ENCODE results near the gene LGALS7.
"Not testable (repeated sequence)": the region's sequence is repeated elsewhere in the genome, so short reads cannot be mapped to it uniquely, and the experiment has no call there.

LGALS7 gene

DNA sequence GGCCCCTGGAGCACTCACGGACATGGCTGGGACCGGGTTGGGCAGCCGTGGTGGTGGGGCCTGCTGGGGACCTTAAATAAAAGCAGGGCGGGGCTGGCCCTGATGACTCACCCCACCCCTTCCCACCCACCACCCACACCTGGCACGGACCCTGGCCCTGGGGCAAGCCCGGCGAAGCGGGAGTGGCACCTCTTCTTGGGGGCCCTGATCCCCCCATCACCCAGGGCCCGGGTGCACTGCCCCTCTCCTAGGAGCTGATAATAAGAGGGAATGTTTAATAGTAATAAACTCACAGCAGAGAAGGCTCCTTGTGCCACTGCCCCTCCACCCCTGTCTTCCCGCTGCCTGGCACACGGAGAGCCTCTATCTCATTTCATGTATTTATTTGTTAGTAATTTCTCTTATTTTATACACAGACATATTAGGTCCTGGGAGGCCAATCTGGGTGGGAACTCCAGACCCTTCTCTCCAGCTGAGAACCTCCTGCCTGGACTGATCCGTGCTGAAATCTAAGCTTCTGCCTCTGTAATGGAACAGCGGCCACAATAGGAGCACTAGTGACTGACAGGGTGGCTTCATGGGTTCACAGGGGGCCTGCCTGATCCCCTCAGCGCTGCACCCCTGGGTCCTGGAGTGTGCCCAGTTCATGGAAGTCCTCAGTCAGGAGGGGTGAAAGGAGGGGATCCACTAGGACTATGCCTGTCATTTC is at the start of gene LGALS7:
TSS of gene LGALS7 (minus strand) at position 49 of the 709 bp plus-strand sequence. CDS start at position 24, 25 bp downstream.
- DNase-seq (ENCODE audit: low spot score), result no peak

DNA sequence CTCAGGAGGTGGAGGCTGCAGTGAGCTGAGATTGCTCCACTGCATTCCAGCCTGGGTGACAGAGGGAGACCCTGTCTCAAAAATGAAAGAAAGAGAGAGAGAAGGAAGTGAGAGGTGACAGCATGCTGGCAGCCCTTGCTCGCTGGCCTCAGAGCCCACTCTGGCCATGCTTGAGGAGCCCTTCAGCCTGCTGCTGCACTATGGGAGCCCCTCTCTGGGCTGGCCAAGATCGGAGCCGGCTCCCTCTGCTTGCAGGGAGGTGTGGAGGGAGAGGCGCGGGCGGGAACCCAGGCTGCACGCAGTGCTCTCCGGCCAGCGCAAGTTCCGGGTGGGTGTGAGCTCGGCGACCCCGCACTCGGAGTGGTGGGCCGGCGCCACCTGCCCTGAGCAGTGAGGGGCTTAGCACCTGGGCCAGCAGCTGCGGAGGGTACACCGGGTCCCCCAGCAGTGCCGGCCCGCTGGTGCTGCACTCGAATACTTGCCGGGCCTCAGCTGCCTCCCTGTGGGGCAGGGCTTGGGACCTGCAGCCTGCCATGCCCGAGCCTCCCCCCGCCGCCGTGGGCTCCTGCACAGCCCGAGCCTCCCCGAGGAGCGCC is 48.0 kb upstream of the LGALS7 start:
- DNase-seq (ENCODE audit: low spot score), result not testable (repeated sequence)

DNA sequence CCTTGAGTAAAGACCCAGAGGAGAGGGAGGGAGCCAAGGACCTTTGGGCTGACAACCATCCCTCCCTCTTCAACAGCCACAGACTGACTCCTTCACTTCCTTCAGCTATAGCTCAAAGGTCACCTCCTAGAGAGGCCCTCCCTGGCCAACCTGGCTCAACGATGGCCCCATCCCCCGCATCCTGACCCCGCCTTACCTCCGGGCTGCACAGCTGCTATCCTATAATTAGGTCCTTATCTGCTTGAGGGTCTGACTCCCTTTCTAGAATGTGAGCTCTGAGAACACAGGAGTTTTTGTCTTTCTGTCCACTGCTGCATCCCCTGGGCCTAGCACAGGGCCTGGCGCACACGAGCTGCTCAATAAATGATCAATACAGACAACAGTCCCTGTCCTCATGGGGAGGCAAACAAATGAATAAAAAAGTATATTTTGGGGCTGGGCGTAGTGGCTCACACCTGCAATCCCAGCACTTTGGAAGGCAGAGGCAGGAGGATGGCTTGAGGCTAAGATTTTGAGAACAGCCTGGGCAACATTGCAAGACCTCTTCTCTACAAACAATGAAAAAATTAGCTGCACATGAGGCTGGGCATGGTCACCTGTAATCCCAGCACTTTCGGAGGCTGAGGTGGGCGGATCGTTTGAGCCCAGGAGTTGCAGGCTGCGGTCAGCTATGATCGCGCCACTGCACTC is 46.1 kb upstream of the LGALS7 start:
- DNase-seq (ENCODE audit: low spot score), result no peak

DNA sequence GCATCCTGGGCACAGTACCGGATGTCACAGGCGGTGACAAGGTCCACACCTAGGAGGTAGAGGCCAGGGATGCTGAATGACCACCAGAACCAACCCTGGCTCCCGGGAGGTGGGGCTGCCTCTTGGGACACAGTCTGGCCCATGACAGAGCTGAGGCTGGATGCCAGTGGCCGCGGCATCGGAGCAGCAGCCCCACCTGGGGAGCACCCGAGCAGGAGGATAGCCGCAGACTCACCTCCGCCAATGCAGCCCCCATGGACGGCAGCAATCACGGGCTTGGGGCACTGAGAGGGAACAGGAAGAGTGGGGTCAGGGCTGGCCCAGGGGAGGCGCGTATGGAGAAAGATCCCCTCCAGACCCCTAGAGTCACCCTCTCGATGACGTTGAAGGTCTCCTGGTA is 43.8 kb upstream of the LGALS7 start:
- DNase-seq (ENCODE audit: low spot score), result no peak

DNA sequence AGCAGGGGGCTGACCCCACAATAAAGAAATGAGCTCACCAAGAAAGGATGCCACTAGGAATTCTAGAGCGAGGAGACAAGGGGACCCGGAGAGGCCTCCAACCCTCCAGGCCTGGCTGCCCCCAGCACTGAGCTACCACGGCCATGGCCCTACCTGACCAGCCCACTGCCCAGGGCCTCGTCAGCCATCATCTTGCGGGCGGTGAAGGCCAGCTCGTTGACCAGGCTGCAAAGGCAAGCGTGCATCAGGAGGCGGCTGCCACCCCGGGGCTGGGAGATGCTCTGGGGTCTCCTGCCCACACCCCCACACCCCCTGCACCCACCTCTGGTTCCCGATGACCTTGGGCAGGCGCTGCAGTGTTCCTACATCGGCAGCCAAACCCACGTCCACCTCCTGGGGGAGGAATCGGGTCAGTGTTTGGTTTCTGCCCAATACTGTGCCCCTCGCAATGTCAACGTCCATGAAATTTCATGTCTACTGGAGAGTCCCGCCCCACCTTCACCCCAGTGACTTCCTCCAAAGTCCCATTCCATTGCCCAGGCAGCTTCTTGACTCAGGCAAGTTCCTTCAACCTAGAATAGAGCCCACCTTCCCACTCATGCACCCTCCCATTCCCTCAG is 42.9 kb upstream of the LGALS7 start:
- no peak for DNase-seq (ENCODE audit: low spot score)

DNA sequence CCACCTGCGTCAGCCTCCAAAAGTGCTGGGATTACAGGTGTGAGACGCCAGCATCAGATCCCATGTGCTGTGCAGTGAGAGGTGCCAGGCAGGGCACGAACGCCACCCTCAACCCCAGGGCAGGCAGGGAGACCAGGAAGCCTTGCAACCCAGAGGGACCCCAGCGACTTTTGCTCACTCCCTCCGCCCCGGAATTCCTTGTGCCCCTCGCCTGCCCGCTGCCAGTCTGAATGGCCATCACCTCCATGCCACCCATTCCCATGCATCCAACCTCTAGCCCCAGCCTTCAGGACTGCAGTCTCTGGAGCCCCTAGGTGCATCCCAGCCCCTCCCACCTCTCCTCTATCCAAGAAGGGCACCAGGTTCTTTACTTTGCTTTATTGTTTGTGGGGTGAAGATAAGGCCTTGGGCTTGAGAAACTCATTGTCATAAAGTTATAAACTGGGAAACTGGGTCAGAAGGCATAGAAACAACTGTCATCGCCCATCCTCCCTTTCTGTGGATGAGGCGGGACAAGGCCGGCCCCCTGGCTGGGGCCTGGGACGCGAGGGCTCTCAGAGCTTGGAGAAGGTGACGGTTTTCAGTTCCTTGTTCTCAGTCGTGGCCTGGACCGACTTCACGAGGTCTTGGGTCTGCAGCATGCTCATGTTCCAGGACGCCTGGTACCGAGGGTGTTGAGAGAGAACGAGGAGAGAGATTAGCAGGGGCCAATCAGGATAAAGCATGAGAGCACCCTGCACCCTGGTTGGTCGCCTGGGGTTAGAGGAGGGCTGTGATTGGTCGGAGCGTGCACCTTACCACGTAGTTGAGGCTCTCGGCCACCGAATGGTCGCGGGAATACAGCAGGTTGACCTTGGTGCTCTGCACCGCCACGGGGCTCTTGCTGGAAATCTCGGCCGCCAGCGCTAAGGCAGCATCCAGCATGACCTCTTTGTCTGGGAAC is 42.0 kb upstream of the LGALS7 start:
- DNase-seq (ENCODE audit: low spot score), result no peak

DNA sequence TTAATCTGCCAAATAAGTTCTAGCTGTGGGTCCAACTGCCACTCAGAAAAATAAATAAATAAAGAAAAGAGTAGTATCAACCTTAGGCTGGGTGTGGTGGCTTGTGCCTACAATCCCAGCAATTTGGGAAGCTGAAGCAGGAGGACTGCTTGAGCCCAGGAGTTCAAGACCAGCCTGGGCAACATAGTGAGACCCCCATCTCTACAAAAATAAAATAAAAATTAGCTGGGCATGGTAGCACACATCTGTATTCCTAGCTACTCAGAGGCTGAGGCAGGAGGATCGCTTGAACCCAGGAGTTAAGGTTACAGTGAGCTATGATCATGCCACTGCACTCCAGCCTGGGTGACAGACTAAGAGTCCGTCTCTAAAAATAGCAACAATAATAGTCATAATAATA is 40.6 kb upstream of the LGALS7 start:
- not testable (repeated sequence) for DNase-seq (ENCODE audit: low spot score)

DNA sequence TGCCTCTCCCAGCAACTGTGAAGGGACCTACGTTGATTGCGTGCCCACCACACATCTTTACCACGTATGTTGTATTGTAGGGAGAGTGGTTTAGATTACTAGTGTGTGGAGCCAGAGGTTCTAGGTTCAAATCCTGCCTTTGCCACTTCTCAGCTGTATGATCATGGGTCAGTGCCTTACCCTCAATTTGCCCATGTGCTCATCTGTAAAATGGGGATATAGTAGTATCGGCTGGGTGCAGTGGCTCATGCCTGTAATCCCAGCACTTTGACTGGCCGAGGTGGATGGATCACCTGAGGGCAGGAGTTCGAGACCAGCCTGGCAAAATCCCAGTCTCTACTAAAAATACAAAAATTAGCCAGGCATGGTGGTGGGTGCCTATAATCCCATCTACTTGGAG is 40.0 kb upstream of the LGALS7 start:
- no peak for DNase-seq (ENCODE audit: low spot score)

DNA sequence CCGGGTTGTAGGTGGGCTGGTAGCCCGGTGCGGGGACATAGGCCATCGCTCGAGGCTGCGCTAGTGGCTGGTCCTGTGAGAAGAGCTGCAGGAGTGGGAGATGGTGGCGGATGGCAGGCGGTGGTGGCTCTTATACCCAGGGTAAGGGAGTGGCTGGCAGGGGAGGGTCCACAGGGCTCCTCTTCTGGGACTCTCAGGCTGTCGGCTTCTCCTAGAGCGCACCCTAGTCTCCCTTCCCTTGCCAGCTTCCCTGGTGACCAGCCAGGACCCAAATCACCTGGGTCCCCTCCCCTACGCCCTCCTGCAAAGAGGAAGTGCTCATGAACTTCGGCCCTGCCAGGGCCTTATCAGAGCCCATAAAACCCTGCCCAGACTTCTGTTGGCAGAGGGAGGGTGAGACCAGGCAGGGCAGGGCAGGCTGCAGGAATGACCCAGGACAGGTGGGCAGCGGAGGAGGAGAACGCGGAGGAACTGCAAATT is 39.6 kb upstream of the LGALS7 start, which contains the start of gene LGALS4:
TSS of gene LGALS4 (minus strand) at position 105 of the 480 bp plus-strand sequence. CDS start at position 46, 59 bp downstream.
- DNase-seq (ENCODE audit: low spot score), result no peak

DNA sequence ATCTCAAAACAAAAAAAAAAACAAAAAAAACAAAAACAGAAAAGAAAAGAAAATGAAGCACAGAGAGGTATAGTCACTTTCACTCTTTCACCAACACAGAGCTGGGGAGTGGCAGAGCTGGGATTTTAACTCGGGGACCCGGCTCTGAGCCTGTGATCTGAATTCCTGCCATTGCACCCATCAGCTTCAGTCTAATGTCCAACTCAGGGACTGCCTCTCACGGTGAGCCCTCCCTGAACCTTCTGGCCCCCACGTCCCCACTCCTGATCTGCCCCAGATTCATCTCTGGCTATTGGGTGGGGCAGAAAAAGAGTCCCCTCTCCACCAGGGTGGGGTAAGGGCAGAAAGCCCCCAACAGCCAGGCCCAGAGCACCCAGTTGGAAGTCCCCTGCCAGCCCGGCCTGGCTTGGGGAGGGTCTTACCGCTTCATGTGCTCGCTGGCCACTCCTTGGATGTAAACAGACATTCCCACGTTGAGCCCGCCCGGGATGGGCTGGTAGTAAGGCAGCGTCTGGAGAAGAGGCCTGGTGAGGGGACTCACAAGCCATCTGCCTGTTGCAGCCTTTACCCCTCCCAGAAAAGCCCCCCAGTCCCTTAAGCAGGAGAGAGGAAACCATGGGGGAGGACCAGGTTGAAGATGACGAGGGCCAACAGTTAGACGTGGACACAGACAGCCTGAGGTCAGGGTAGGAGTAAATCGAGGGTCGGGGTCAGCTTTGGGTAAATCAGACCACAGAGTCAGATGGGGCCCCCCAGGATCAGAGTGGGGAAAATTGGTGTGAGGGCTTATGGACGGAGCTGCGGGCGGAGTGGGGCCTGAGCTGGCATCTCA is 38.9 kb upstream of the LGALS7 start:
- DNase-seq (ENCODE audit: low spot score), result no peak

DNA sequence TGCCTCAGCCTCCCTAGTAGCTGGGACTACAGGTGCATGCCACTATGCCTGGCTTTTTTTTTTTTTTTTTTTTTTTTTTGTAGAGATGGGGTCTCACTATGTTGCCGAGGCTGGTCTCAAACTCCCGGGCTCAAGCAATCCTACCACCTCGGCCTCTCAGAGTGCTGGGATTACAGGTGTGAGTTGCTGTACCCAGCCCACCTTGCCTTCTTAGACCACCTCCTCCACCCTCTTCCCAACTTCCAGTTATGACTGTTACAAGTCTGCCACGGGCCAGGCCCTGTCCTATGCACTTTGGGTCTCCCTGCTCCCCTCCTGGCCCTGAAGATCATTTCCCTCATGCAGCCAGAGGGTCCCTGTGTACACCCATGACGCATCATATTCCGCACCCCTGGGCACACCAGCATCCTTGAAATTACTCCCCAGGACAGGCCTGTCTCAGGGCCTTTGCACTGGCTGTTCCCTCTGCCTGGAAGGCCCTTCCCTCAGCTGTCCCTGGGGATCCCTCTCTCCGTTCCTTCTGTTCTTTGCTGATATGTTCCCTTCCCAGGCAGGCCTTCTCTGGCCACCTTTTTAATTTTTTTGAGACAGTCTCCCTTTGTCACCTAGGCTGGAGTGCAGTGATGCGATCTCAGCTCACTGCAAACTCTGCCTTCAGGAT is 36.4 kb upstream of the LGALS7 start:
- DNase-seq (ENCODE audit: low spot score), result no peak

DNA sequence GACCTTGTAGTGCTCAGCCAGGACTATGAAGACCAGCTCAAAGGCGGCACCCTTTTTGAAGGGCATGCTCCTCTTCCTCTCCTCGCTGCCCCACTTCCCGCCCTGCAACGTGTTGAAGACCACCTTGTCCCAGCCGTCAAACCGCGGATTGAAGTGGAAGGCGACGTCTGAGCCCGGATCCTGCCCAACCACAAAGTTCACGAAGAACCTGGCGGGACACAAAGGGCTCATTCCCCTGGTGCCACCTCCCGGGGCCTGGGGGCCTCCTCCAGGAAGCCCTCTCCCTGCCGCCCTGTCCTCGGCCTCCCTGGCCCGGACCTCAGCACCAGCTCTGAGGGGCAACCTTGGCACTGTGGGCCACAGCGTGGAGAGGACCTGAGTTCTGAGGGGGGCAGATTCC is 35.4 kb upstream of the LGALS7 start:
- no peak for DNase-seq (ENCODE audit: low spot score)

DNA sequence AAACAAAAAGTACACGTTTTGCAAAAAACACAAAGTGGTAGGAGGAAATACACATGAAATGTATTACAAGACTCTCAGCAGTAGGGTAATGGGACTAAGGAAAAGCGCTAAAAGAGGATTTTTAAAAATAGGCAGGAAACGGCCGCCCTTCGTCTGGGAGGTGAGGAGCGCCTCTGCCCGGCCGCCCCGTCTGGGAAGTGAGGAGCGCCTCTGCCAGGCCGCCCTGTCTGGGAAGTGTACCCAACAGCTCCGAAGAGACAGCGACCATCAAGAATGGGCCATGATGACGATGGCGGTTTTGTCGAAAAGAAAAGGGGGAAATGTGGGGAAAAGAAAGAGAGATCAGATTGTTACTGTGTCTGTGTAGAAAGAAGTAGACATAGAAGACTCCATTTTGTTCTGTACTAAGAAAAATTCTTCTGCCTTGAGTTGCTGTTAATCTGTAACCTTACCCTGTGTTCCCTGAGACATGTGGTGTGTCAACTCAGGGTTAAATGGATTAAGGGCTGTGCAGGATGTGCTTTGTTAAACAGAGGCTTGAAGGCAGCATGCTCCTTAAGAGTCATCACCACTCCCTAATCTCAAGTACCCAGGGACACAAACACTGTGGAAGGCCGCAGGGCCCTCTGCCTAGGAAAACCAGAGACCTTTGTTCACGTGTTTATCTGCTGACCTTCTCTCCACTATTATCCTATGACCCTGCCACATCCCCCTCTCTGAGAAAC is 34.2 kb upstream of the LGALS7 start:
- DNase-seq (ENCODE audit: low spot score), result not testable (repeated sequence)

DNA sequence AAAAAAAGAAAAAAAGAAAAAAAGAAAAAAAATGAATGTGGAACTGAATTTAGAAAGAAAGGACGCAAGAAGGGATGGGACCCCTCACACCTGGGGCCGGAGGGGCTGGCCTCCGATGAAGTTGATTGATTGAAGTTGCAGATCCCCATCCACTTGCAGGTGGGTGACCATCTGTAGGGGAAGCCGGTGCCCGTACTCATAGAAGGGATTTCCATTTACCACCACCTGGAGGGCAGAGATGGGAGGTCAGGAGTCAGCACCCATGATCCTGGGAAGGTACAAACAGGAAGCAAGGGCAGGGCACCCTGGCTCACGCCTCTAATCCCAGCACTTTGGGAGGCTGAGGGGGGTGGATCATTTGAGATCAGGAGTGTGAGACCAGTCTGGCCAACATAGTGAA is 33.1 kb upstream of the LGALS7 start:
- DNase-seq (ENCODE audit: low spot score), result no peak

DNA sequence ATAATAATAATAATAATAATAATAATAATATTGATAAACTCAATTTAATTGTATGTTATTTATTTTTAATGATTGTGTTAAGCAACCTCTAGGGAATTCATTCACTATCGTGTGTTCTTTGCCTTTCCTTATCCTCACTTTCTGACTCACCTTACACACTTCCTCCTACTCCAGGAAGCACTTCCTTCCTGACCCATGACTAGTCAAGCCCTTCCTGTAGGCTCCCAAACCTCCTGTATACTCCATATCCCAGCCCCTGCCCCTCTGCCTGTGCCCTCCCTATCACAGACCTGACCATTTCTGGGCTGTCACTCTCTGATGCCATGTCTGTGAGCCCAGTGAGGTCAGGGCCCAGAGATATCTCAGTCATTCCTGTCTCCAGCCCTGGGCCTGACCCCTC is 31.9 kb upstream of the LGALS7 start:
- no peak for DNase-seq (ENCODE audit: low spot score)

DNA sequence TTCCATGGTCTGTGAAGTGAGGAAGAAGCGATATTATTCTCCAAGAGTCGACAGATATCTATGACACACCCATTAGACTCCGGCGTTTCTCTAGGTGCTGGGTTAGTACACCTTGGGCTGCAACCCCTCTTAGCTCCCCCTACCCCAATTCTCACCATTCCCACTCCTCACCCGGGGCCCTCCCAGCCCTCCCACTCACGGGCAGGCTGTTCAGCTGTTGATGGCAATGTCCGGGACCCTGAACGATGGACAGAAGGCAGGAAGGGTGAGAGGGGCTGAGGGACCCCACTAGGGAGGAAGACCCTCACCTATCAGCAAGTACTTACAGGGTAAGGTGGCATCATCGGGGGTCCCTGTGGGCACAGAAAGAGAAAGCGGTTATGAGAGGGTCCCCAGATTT is 30.2 kb upstream of the LGALS7 start:
- no peak for DNase-seq (ENCODE audit: low spot score)

DNA sequence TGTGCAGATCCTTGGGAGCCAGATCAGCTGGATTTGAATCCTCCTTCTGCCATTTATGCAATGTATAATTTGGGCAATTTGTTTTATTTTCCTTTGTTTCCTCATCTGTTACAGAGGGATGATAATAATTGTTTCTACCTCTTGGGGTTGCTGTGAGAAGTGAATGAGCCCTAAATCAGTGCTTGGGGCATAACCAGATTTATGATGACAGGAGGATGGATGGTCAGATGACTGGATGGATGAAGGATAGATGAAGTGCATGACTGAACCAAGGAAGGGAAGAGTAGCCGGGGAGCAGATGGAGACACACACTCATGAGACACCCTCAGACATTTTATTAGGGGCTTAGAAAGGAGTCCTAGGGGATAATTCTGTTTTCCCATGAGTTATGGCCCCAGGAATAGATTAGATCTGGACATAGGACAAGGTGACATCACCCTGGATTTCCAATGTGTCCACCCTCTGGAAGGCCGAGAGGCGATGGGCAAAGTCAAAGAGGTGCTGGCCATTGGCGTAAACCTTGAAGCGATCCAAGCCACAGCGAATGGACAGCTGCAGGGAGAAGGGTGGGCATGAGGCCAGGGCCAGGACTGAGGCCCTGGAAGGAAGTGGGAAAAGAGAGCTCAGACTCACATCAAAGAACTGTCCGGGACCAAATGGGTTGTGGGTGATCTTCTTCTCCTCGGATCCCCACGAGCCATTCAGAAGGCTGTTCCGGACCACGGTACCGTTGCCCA is 28.2 kb upstream of the LGALS7 start:
- DNase-seq (ENCODE audit: low spot score), result no peak

DNA sequence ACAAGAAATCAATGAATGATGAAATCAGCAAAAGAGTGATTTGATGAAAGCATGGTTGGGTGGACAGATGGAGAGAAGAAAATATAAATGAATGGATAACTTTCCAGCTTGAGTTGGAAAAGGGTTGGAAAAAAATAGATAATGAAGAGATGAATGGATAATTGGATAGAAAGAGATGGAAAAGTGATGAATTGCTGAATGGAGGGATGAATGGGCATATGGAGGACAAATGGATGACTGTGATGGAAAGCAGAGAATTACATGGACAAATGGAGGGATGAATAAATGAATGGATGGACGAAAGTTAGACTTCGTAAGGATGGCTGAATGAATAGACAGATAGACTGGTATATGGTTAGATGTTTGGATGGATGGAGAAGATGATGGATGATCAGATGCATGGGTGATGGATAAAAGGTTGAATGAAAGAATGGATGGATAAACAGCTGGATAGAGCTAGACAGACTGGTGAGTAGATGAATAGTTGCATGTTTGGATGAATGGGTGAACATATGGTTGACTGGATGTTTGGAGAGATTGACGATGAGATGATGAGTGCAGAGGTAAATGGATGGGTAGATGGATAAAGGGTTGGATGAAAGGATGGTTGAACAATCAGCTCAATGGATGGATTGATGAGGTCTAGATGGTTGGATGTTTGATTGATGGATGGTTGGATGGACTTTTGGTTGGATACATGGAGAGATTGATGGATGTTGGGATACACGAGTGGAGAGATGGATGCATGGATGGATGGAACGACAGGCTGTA is 27.4 kb upstream of the LGALS7 start:
- no peak for DNase-seq (ENCODE audit: low spot score)
